ENCODE measurements around the gene GDPD3.

GDPD3 gene

GRCh38 chr16:30094541-30095165 lies 18.7 kb downstream of the GDPD3 start:
- no peak for DNase-seq

GRCh38 chr16:30092373-30093010 lies 20.8 kb downstream of the GDPD3 start:
- DNase-seq: peak; percentile 82

- DNase-seq: peak; percentile 96
Observed at GRCh38 chr16:30091474-30092372, 21.6 kb downstream of the GDPD3 start, which contains the start of gene TBX6. TSS of gene TBX6 (minus strand) at chr16:30091924. CDS start at chr16:30091193, 731 bp downstream.

GRCh38 chr16:30090610-30091331 lies 22.6 kb downstream of the GDPD3 start:
- DNase-seq: no peak

GRCh38 chr16:30088832-30089624 lies 24.3 kb downstream of the GDPD3 start:
- DNase-seq: no peak

- DNase-seq: no peak
Observed at GRCh38 chr16:30088237-30088831, 25.0 kb downstream of the GDPD3 start.

DNA sequence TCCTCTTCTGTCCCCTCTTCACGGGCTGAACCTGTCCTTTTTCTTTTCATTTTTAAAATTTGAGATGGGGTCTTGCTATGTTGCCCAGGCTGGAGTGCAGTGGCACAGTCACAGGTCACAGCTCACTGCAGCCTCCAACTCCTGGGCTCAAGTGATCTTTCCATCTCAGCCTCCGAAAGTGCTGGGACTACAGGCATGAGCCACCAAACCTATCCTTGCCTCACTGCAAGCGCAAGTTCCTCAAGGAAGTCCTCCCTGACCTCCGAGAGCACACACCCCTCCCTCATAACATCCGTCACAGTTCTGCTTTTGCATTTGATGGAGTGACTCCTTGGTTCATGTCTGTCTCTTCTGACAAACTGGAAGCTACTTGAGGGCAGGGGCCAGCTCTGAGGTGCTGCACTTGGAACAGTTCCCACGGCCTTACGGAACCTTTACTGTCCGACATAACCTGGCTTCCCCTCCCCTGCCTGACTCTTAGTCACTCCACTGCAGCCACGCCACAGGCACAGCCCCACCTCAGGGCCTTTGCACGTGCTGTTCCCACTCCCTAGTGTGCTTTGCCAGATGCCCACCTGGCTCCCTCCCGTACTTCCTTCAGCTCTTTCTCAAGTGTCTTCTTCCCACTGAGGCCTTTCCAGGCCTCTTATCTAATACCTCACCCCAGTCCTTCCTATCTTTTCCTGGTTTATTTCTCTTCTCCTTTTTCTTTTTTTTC lies 26.0 kb downstream of the GDPD3 start:
- no peak for DNase-seq

- no peak for DNase-seq
Observed at GRCh38 chr16:30086291-30087140, 26.8 kb downstream of the GDPD3 start.

- DNase-seq: no peak
Observed at GRCh38 chr16:30085820-30086219, 27.5 kb downstream of the GDPD3 start.

- DNase-seq: no peak
Observed at GRCh38 chr16:30085247-30085646, 28.1 kb downstream of the GDPD3 start.

- DNase-seq: no peak
Observed at GRCh38 chr16:30084816-30085159, 28.5 kb downstream of the GDPD3 start.

GRCh38 chr16:30084096-30084815 lies 29.1 kb downstream of the GDPD3 start:
- DNase-seq: no peak

GRCh38 chr16:30083216-30084055 lies 29.9 kb downstream of the GDPD3 start:
- DNase-seq: no peak

DNA sequence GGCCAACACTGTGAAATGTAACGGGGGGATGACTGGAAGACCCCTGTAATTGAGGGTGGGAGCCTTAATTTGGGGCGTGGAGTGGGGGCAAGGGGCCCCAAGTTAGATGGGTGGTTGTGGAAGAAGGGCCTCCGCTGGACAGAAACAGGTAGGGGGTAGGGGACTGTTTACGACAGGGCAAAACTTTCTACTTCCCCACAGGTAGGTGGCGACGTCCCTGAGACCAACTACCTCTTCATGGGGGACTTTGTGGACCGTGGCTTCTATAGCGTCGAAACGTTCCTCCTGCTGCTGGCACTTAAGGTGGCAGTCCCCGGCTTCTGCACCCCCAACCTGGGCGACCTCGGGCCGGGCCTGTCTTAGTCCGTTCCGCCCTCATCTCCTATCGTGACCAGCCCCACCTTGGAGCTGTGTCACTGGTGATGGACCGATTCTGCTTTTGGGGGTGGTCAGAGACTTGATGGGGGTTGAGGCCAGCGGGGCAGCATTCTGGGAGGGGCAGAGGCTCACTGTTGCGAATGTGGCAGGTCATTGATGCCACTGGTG lies 30.7 kb downstream of the GDPD3 start:
- DNase-seq: no peak

DNA sequence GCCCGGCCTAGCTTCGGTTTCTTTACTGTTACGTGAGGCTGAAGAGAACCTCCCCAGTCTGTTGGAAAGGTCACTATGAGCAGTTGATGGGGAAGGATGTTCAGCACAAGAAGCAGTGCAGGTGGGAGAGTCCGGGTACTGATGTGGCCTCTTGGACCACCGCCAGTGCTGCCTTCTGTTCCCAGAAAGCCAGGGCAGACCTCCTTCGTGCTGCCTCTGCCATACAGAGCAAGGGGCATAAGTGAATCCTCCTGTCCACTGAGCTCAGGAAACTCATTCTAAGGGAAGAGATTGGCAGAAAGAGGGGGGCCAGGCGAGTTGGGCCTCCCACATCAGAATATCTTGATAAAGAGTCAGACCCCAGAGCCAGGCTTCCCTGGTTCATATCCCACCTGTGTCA lies 33.9 kb downstream of the GDPD3 start:
- no peak for DNase-seq

DNA sequence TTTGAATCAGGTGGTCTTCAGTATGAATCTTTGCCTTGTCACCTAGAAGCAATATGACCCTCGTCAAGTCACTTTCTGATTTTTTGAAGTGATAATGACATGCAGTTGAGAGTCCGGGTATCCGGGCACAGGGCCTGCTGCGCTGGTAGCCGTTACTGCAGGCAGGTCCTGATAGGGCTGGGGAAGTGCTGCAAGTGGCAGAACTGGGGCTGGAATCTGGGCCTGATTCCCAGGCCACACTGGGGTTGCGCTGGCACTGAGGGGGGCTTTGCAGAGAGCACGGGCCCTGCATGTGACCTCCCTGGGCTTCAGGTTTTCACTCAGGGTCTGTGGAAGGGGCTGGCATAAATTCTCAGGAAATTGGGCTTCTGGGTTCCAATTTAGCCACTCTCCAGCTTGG lies 34.6 kb downstream of the GDPD3 start:
- DNase-seq: no peak

DNA sequence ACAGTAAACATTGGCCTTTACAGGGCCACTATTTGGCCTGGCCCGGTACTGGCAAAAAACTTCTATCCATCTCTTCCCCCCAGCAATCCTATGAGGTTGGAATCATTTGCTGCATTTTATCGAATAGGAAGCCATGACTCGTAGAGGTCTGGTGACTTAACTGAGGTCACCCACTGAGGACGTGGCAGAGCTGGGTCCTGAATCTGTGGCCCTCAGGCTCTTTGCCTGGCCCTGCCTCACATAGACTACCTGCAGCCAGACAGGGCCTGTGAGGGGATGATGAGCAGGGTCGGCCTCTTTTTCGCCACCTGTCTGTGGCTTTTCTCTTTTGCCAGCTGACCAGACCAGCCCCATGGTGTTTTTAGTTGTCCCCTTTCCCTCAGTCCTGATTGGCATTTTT lies 35.7 kb downstream of the GDPD3 start:
- DNase-seq: no peak

GRCh38 chr16:30076276-30076791 lies 37.0 kb downstream of the GDPD3 start:
- no peak for DNase-seq
